GM11168 (cell line): ENCODE measurements around the gene BTNL2.
"Not testable (repeated sequence)": the region's sequence is repeated elsewhere in the genome, so short reads cannot be mapped to it uniquely, and the experiment has no call there.

Experiments used
- in situ Hi-C: fragments of 300-500 bp; cut with MboI; formaldehyde crosslinking; loops from one replicate; pipeline ENCODE4 v1.12.0; 2022; ENCODE audit warnings: low sequenced_read_pairs; ENCODE audit not compliant: unreplicated experiment

Gene BTNL2, protein sequence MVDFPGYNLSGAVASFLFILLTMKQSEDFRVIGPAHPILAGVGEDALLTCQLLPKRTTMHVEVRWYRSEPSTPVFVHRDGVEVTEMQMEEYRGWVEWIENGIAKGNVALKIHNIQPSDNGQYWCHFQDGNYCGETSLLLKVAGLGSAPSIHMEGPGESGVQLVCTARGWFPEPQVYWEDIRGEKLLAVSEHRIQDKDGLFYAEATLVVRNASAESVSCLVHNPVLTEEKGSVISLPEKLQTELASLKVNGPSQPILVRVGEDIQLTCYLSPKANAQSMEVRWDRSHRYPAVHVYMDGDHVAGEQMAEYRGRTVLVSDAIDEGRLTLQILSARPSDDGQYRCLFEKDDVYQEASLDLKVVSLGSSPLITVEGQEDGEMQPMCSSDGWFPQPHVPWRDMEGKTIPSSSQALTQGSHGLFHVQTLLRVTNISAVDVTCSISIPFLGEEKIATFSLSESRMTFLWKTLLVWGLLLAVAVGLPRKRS

DNA sequence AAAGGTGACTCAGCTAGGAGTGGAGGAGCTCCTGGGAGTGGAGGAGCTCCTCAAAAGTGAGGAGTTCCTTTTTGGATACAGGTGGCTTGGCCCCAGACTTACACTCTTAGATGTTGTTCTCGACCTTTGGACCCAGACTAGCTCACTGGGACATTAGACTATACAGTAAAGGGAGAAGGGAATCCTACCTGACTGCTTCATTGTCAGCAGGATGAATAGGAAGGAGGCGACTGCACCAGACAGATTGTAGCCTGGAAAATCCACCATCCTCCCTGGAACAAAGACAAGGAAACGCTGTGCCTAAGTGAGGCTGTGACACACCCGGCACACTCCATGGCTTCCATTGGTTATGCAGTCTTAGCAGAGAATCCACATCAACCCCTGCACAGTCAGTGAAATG lies at the start of gene BTNL2:
Gene BTNL2 (minus strand): TSS at position 325 of the 400 bp plus-strand sequence. CDS start 58 bp downstream, at position 267.
- in situ Hi-C loops, result no loop called here

DNA sequence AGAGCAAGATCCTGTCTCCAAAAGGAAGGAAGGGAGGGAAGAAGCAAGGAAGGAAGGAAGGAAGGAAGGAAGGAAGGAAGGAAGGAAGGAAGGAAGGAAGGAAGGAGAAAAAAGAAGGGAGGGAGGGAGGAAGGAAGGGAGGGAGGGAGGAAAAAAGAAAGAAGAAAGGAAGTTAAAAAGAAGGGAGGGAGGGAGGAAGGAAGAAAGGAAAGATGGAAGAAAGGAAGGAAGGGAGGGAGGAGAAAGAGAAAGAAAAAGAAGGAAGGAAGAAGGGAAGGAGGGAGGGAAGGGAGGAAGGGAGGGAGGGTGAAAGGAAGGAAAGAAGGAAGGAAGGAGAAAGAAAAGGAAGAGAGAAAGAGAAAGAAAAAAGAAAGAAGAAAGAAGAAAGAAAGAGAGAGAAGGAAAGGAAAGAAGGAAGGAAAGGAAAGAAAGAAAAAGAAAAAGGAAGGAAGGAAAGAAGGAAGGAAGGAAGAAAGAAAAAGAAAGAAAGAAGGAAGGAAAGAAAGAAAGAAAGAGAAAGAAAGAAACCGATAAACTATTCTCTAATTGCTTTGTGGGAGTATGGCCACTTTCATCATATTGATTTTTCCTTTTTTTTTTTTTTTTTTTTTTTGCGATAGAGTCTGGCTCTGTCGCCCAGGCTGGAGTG lies 42.2 kb upstream of the BTNL2 start:
- in situ Hi-C loops, result no loop called here

DNA sequence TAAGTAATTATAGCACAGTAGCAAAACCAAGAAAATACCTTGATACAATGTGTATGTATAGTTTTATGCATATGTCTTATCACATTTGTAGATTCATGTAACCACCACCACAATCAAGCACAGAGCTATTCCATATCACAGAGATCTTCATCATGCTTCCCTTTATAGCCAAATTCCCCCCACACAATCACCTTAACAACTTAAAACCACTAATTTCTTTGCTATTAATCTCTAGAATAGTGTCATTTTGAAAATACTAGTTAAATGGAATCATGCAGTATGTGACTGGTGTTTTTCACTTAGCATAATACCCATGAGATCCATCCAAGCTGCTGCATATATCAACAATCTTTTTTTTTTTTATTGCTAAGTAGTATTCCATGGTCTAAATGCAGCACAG lies 41.0 kb upstream of the BTNL2 start:
- in situ Hi-C loops, result no loop called here

DNA sequence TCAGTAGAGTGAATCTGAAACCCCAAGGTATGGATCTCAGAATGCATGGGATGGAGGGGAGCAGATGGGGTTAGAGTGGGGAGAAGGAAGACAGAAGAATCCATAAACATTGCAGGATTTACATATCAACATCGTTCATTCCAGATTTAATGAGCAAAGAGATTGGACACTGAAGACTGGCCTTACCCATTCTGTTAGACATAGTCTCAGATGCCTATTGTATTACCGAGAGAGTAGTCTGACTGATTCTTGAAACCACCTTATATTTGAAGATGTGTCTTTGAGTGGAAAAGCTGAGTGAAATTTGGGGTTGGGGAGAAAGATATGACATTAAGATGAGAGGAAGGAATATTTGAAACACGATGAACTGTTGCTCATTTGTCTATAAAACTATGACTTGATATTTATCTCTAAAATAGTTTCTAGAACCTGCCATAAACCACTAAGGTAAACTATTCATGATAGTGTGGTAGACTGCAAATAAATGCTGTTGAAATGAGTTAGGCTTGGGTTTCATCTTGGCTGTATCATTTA lies 38.4 kb upstream of the BTNL2 start:
- in situ Hi-C loops, result no loop called here

DNA sequence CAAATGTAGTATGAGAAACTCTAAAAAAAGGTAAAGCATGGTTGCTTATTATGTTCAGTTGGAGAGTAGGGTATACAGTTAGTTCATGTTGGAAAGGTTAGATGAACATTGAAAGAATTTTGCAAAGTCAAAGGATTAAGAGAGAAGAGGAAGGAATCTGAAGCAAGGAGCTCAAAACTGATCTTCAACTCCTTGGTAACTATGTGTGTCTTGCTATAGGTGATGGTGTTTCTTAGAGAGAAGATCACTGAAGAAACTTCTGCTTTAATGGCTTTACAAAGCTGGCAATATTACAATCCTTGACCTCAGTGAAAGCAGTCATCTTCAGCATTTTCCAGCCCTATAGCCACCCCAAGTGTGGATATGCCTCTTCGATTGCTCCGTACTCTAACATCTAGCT lies 37.5 kb upstream of the BTNL2 start:
- in situ Hi-C loops, result no loop called here

DNA sequence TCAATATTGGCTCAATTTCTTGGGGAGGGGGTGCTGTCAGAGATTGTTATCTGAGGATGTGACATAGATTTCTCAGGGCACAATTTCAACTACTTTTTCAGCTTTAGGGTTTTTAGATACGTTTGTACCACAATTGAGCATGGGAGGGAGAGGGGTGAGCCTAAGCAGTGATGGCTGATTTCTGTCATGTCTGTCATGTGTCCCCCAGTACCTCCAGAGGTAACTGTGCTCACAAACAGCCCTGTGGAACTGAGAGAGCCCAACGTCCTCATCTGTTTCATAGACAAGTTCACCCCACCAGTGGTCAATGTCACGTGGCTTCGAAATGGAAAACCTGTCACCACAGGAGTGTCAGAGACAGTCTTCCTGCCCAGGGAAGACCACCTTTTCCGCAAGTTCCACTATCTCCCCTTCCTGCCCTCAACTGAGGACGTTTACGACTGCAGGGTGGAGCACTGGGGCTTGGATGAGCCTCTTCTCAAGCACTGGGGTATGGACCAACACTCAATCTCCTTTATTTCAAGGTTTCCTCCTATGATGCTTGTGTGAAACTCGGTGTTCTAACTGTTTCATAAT lies 36.1 kb upstream of the BTNL2 start:
- in situ Hi-C loops, result no loop called here

DNA sequence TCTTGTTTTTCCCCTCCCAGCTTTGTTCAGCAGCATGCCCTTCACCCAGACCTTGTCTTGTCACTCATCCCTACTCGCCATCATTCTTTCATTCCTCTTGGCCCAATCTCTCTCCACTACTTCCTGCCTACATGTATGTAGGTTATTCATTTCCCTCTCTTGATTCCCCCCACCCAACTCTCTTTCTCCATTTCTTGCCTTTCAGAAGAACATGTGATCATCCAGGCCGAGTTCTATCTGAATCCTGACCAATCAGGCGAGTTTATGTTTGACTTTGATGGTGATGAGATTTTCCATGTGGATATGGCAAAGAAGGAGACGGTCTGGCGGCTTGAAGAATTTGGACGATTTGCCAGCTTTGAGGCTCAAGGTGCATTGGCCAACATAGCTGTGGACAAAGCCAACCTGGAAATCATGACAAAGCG lies 35.3 kb upstream of the BTNL2 start:
- in situ Hi-C loops, result no loop called here

DNA sequence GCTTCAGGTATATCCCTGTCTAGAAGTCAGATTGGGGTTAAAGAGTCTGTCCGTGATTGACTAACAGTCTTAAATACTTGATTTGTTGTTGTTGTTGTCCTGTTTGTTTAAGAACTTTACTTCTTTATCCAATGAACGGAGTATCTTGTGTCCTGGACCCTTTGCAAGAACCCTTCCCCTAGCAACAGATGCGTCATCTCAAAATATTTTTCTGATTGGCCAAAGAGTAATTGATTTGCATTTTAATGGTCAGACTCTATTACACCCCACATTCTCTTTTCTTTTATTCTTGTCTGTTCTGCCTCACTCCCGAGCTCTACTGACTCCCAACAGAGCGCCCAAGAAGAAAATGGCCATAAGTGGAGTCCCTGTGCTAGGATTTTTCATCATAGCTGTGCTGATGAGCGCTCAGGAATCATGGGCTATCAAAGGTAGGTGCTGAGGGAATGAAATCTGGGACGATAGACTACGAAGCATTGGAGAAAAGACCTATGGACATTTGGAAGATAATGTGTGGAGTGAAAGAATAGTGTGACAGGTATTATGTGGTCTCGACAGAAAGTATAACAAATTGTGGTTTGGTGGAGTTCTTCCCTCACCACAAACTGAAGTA lies 32.7 kb upstream of the BTNL2 start, which contains the start of gene HLA-DRA:
Gene HLA-DRA (plus strand): TSS at position 286 of the 613 bp plus-strand sequence. CDS start 64 bp downstream, at position 350.
- in situ Hi-C loops, result loop anchor here (5.0 kb wide), 1 partner anchor 148 kb away; the partner anchor contains the start of gene HLA-DRB1

DNA sequence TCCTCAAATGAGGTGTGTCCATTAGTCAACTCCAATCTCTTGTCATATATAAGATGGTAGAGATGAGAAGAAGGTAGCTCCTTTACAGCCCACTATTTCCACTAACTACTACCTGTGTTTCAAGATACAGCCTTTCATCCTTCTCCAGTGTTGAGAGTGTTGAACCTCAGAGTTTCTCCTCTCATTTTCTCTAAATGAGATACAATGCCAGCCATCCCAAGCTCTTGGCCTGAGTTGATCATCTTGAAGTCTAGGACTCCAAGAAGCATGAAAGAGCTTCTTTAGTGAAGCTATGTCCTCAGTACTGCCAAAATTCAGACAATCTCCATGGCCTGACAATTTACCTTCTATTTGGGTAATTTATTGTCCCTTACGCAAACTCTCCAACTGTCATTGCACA lies 32.2 kb upstream of the BTNL2 start:
- in situ Hi-C loops, result loop anchor here (5.0 kb wide), 1 partner anchor 148 kb away; the partner anchor contains the start of gene HLA-DRB1

DNA sequence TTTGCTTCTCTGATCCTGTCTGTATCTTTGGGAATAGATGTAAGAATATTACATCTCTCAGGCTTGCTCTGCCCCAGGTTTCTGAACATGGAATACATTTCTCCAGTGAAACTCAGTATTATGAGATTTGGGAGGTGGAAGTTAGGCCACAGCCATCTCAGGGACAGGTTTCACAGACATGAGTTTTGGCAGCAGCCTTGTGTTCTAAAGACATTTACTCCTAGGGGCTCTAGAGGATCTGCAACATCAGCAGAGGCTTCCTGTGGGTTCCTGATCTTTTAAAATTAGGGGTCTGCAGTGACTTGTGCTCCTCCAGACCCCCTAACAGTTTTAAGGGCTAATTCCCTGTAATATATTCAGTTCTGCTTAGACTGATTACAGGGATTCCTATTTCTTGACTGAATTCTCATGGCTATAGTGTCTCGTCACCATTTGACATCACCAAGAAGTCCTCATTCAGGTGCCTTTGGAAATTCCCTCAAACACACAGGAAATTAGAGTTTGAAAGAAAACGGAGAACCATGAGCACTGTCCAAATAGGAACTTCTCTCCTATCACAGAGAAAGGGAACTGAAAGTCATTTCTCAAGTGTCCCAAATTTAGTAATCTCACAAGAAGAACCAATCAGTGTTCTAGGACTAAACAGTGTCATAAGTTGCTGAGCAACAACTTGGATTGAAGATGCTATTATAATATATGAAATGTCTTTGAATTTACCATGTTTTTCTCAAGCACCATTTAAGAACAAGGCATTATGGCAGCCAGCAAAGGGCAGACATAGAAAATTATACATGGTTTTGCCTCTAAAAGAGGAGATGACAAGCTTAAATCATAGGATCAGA lies 30.2 kb upstream of the BTNL2 start:
- in situ Hi-C loops, result loop anchor here (5.0 kb wide), 1 partner anchor 150 kb away; the partner anchor contains the start of gene HLA-DRB1

DNA sequence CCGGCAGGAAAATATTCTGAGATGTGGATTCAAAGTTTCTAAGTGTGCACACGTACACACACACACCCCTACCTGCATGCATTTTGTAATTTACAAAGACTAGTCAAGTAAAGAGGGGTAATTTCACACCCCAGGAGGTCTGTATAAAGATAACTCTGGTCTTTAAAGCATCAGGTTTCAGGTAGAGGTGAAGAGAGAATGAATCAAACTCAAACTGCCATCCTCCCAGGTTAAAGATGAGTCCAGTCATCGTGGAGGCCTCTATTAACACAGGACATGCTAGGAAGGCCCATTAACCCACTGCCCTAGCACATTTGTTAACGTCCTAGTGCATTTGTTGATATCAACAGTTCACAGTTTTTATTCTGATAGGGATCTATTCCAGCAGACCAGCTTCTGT lies 29.2 kb upstream of the BTNL2 start:
- in situ Hi-C loops, result loop anchor here (5.0 kb wide), 1 partner anchor 151 kb away; the partner anchor contains the start of gene HLA-DRB1

DNA sequence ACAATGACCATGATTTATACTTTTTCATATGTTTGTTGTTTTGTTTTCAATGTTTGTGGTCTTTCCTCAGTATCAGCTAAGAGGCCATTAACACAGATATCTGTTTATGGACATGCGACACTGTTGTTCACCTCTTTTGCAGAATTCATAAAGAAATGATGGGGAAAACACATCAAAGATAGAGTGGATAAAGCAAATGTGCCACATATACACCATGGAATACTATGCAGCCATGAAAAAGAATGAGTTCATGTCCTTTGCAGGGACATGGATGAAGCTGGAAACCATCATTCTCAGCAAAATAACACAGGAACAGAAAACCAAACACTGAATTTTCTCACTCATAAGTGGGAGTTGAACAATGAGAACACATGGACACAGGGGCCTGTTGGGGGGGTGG lies 27.0 kb upstream of the BTNL2 start:
- in situ Hi-C loops, result not testable (repeated sequence)

DNA sequence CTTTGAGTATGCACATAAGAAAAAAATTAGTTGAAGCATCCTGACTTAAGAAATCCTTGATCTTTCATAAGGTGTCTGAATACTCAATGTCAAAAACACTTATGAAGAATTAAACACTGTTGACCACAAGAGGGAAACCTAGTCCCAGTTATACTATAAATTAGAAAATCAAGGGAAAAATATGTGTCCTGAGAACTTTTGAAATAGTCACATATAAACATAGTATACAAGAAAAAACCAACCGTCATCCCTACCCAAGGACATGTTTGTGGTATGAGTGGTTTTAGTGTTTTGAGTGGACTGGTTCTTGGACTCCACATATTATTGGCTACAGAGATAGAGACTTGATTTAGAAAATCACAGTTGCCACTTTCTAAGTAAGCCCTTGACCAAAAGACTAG lies 25.1 kb upstream of the BTNL2 start:
- in situ Hi-C loops, result no loop called here

DNA sequence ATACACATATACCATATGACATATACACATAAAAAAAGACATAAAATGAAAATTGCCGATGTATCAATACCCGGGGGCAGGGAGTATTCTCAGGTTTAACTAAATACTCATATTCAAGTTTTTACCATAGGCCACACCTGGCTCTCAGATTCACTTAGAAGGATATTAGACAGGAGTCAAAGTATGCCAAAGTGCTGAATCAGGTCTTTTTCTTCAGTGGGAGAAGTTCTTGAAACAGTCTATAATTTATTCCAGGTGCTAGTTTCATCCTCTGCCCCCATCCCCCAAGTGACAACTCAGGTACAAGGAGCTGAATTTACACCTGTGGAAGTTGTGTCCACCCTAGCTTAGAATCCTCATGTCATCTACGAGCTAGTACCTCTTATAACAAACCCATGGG lies 24.2 kb upstream of the BTNL2 start:
- in situ Hi-C loops, result no loop called here

DNA sequence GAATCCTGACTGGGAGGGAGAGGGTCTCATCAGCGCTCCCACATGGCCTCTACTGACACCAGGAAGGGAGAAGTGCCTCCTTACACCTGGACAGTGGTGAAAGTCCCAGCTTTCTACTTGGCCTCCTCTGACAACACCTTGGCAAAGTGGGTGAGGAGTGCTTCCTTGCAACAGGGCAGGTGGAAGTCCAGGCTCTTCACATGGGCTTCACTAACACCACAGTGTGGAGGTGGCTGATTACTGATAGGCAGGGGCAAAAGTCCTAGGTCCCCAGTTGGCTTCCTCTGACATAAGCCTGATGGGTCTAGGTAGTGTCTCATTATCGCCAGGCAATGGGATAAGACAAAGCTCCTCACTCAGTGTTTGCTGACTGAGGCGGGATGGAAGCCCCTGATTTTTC lies 23.2 kb upstream of the BTNL2 start:
- in situ Hi-C loops, result no loop called here

DNA sequence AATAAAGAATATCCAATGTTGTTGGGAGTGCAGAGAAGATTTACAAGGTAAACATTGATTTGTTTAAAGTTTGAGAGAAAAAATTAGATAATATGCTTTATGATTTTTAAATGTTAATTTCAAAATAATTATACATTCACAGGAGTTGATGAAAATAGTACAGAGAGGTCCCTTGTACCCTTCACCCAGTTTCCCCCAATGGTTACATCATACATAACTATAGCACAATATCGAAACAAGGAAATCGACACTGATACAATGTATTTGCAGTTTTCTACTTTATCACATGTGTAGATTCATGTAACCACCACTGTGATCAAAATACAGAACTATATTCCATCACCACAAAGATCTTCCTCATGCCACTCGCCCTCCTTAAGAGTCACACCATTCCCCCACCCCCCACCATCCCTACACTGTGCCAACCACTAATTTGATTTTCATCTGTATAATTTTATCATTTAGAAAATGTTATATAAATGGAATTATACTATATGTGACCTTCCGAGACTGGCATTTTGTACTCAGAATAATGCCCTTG lies 21.0 kb upstream of the BTNL2 start:
- in situ Hi-C loops, result loop anchor here (5.0 kb wide), 1 partner anchor 269 kb away; no protein-coding TSS in a partner anchor

DNA sequence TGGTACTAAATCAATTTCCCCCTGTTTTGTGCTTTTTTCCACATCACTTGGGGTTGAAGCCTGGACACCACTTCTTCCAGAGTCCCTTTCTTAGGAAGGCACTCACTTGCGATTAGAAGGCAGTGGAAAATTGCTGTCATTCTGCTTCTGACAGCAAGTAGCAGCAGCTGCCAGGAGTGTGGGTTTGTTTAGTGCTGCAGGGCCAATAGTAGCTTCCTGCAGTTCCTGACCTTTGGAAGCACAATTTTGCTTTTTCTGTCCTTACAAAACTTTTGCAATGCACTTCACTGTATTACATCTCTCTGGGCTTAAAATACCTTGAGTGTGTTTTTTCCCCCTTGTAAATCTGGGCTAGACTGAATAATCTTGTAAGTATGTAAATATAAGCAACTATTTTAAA lies 20.2 kb upstream of the BTNL2 start:
- in situ Hi-C loops, result loop anchor here (5.0 kb wide), 1 partner anchor 270 kb away; no protein-coding TSS in a partner anchor

DNA sequence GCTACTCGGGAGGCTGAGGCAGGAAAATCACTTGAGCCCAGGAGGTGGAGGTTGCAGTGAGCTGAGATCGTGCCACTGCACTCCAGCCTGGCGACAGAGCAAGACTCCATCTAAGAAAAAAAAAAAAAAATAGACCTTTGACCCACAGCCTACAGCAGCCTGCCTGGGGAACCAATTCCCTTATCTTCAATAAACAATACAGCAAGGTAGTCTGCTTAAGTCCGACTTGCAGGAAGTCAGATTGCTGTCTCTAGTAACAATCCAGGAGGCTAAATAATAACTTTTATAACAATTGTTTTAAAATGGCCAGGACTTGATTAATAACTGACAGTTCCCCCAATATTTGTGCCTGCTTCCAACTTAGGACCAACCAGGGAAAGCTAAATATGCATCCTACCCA lies 19.4 kb upstream of the BTNL2 start:
- in situ Hi-C loops, result loop anchor here (5.0 kb wide), 1 partner anchor 271 kb away; no protein-coding TSS in a partner anchor
